ENCODE results near the gene FRK. TPM values are rescaled to one million over a fixed set of nuclear protein-coding genes. Genes with fewer than 3 reads are reported as not detected.

The FRK gene, protein sequence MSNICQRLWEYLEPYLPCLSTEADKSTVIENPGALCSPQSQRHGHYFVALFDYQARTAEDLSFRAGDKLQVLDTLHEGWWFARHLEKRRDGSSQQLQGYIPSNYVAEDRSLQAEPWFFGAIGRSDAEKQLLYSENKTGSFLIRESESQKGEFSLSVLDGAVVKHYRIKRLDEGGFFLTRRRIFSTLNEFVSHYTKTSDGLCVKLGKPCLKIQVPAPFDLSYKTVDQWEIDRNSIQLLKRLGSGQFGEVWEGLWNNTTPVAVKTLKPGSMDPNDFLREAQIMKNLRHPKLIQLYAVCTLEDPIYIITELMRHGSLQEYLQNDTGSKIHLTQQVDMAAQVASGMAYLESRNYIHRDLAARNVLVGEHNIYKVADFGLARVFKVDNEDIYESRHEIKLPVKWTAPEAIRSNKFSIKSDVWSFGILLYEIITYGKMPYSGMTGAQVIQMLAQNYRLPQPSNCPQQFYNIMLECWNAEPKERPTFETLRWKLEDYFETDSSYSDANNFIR
- not detected in 2 replicates for total RNA-seq (2014; rRNA removed; shearing (Covaris generic); ENCODE audit: low replicate concordance)

DNA sequence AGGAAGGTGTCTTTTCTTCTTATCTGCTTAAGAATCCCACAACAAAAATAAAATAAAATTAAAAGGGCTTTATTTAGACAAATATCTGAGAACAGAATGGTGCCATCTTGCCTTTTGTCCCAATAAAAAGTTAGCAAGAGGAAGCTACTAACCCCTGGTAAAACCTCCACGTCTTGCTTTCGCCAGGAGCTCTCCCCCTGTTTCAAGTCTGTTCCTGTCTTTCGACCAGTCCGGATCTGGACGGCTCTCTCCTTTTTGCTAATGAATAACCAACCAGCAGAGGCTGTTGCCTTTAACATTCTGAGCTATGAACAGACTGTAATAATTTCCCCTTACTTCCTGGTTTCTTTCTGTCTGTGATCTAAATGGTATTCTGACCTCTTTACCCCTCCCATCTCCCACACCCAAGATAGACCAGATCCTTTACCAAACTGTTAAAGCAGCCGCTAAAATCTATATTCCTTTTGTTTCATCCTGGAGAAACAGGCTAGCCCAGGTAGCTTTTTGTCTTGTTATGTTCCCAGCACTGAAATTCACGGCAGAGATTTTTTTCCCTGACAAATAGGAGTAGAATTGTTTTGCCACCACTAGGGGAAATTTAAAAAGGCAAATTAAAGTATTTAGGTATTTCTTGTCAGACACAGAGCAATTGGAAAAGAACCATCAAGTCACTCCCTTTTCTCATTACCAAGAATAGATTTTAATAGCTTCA, at the start of gene FRK:
TSS of gene FRK (minus strand) at position 320 of the 712 bp plus-strand sequence. CDS start 580 bp downstream, outside the sequence.
- H4K20me1 ChIP-seq (ENCODE audit: insufficient read depth, low read depth, low read length) = no peaks in the 10 kb centered on the region
- H3K4me2 ChIP-seq (ENCODE audit: low read depth, low read length, poor library complexity, severe bottlenecking) = no peak within 1 kb of the TSS
- H3K4me1 ChIP-seq (ENCODE audit: low read length) = no peaks in the 10 kb centered on the region
- no peaks in the 10 kb centered on the region for H3K9me2 ChIP-seq (replicated peaks; ENCODE audit: insufficient read depth, low read length)
- no peak for DNase-seq
- H3K27ac ChIP-seq (ENCODE audit: low read length) = no peak within 1 kb of the TSS
- H3K9ac ChIP-seq (ENCODE audit: low read length) = no peak within 1 kb of the TSS
- H2AFZ ChIP-seq (ENCODE audit: low read length) = no peak within 1 kb of the TSS
- H3K27me3 ChIP-seq (ENCODE audit: low read length) = no peaks in the 10 kb centered on the region
- H3K9me3 ChIP-seq (ENCODE audit: low read length) = no peaks in the 10 kb centered on the region
- no peak within 1 kb of the TSS for H3K4me3 ChIP-seq (ENCODE audit: low read length)
- no peaks in the 10 kb centered on the region for H3K36me3 ChIP-seq (ENCODE audit: insufficient read depth, low read length)
- H3K79me2 ChIP-seq (ENCODE audit: low read length) = no peaks in the 10 kb centered on the region

DNA sequence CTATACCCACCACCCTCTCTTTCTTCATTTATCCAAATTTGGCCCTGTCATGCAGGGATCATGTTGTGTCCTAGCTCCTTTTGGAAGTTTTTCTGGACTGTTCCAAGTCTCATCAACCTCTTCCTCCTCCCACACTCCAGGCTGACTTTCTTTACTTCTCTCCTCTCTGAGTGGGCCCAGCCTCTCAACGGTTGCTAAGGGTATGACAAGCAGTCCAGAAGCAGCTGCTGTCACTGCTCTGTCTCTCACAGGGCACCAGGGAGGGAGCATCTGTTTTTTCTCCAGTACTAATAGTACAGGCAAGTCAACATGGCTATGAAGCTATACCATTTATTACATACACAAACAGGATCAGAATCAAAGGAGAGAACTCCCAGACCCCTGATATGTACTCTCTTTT, 48.1 kb upstream of the FRK start:
- Histone ChIP-seq H3K4me1 (ENCODE audit: low read length) (no peaks in the 10 kb centered on the region), H3K9me2 (replicated peaks; ENCODE audit: insufficient read depth, low read length) (no peaks in the 10 kb centered on the region), H3K27me3 (ENCODE audit: low read length) (no peaks in the 10 kb centered on the region), H3K79me2 (ENCODE audit: low read length) (no peaks in the 10 kb centered on the region), H3K4me3 (ENCODE audit: low read length) (no peak overlapping the region), H3K27ac (ENCODE audit: low read length) (no peak overlapping the region), H3K4me2 (ENCODE audit: low read depth, low read length, poor library complexity, severe bottlenecking) (no peak overlapping the region), H4K20me1 (ENCODE audit: insufficient read depth, low read depth, low read length) (no peaks in the 10 kb centered on the region), H2AFZ (ENCODE audit: low read length) (no peak overlapping the region), H3K9me3 (ENCODE audit: low read length) (no peaks in the 10 kb centered on the region), H3K9ac (ENCODE audit: low read length) (no peak overlapping the region), H3K36me3 (ENCODE audit: insufficient read depth, low read length) (no peaks in the 10 kb centered on the region)
- no peak for DNase-seq

DNA sequence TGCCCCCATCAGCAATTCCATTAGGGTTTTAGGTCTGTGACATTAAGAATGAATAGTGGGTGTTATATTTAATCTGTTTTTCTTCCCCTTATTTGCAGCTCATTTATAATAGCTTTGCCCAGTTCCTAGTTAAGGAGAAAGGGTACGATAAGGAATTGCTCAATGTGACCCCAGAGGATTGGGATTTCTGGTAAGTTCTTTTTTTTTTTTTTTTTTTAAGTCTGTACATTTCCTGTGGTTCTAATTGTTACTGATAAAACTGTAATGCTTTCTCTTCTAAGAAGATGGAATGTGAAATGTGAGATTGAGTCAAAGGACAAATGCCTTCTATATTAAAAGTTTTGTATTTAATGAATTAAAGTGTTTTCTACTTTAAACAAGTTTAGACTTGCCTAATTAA, 45.5 kb upstream of the FRK start:
- H3K27me3 ChIP-seq (ENCODE audit: low read length) = no peaks in the 10 kb centered on the region
- H3K4me3 ChIP-seq (ENCODE audit: low read length) = no peak overlapping the region
- no peak overlapping the region for H3K9ac ChIP-seq (ENCODE audit: low read length)
- H3K9me3 ChIP-seq (ENCODE audit: low read length) = no peaks in the 10 kb centered on the region
- no peaks in the 10 kb centered on the region for H3K9me2 ChIP-seq (replicated peaks; ENCODE audit: insufficient read depth, low read length)
- H3K4me1 ChIP-seq (ENCODE audit: low read length) = peaks cover 10% of the 10 kb centered on the region
- no peak overlapping the region for H2AFZ ChIP-seq (ENCODE audit: low read length)
- no peak overlapping the region for H3K27ac ChIP-seq (ENCODE audit: low read length)
- no peaks in the 10 kb centered on the region for H4K20me1 ChIP-seq (ENCODE audit: insufficient read depth, low read depth, low read length)
- H3K79me2 ChIP-seq (ENCODE audit: low read length) = no peaks in the 10 kb centered on the region
- no peak overlapping the region for H3K4me2 ChIP-seq (ENCODE audit: low read depth, low read length, poor library complexity, severe bottlenecking)
- no peak for DNase-seq
- H3K36me3 ChIP-seq (ENCODE audit: insufficient read depth, low read length) = no peaks in the 10 kb centered on the region

DNA sequence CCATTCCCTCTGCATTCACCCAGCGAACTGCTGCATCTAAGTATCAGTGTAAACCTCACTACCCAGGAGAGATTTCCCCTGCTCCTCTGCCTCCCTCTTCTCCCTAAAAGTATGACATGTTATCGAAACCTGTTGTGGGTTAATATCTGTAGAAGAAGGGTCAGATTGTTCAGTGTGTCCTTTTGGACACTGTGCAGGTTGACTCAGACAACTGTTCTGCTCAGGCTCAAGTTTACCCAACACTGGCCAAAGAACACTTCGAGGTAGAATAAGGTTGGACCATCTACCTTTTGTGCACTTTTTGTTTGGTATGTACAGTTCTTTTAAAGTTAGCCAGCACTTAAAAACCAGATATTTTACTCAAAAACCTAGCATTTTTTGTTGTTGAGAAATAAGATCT, 44.6 kb upstream of the FRK start:
- Histone ChIP-seq H3K4me1 (ENCODE audit: low read length) (peaks cover 12% of the 10 kb centered on the region), H3K9me3 (ENCODE audit: low read length) (no peaks in the 10 kb centered on the region), H3K36me3 (ENCODE audit: insufficient read depth, low read length) (no peaks in the 10 kb centered on the region), H4K20me1 (ENCODE audit: insufficient read depth, low read depth, low read length) (no peaks in the 10 kb centered on the region), H3K9me2 (replicated peaks; ENCODE audit: insufficient read depth, low read length) (no peaks in the 10 kb centered on the region), H3K4me2 (ENCODE audit: low read depth, low read length, poor library complexity, severe bottlenecking) (no peak overlapping the region), H3K79me2 (ENCODE audit: low read length) (no peaks in the 10 kb centered on the region), H3K27ac (ENCODE audit: low read length) (no peak overlapping the region), H3K4me3 (ENCODE audit: low read length) (no peak overlapping the region), H3K27me3 (ENCODE audit: low read length) (no peaks in the 10 kb centered on the region), H2AFZ (ENCODE audit: low read length) (no peak overlapping the region), H3K9ac (ENCODE audit: low read length) (no peak overlapping the region)
- DNase-seq = no peak

DNA sequence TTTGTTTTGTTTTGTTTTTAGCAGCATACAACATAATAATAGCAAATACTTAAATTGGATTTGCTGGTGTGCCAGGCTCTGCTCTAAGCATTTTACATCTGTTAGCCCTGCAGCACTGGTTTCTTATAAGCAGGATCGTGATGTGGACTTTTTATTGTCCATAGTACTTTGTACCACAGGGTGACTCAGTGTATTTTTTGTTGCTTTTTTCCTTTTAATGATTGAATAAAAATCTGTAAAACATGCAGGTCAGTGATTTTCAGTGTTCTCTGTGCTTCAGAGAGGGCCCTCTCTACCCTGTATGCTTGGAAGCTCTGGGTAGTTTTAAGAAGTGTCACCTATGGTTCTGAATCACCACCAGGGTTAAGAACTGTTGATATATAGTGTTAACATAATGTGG, 43.9 kb upstream of the FRK start:
- no peak for DNase-seq
- Histone ChIP-seq H3K79me2 (ENCODE audit: low read length) (no peaks in the 10 kb centered on the region), H3K27ac (ENCODE audit: low read length) (no peak overlapping the region), H3K4me2 (ENCODE audit: low read depth, low read length, poor library complexity, severe bottlenecking) (no peak overlapping the region), H3K4me3 (ENCODE audit: low read length) (no peak overlapping the region), H3K4me1 (ENCODE audit: low read length) (peaks cover 19% of the 10 kb centered on the region), H2AFZ (ENCODE audit: low read length) (no peak overlapping the region), H3K27me3 (ENCODE audit: low read length) (no peaks in the 10 kb centered on the region; the same call in 1 of the 2 replicates), H3K9me3 (ENCODE audit: low read length) (no peaks in the 10 kb centered on the region), H4K20me1 (ENCODE audit: insufficient read depth, low read depth, low read length) (no peaks in the 10 kb centered on the region), H3K9me2 (replicated peaks; ENCODE audit: insufficient read depth, low read length) (no peaks in the 10 kb centered on the region), H3K9ac (ENCODE audit: low read length) (no peak overlapping the region), H3K36me3 (ENCODE audit: insufficient read depth, low read length) (no peaks in the 10 kb centered on the region)

DNA sequence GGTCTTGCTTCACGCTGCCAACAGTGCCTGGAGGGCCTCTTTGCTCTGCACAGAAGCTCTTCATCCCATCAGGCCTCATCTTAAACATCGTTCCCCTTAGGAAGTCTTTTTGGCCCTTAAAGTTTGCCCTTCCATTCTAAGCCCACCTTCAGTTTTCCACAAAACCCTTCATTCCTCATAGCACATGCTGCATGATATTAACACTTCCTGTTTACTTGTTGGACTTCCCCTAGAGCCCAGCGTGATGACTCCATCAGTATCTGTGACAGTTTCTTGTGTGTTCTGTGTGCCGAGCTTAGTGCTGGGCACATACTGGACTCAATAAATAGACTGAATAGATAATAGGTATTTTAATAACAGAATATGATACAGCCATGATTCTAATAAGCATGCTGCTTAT, 42.2 kb upstream of the FRK start:
- no peak overlapping the region for H3K4me2 ChIP-seq (ENCODE audit: low read depth, low read length, poor library complexity, severe bottlenecking)
- H3K9me3 ChIP-seq (ENCODE audit: low read length) = no peaks in the 10 kb centered on the region
- no peaks in the 10 kb centered on the region for H3K9me2 ChIP-seq (replicated peaks; ENCODE audit: insufficient read depth, low read length)
- H2AFZ ChIP-seq (ENCODE audit: low read length) = no peak overlapping the region
- H3K4me3 ChIP-seq (ENCODE audit: low read length) = no peak overlapping the region
- no peaks in the 10 kb centered on the region for H3K36me3 ChIP-seq (ENCODE audit: insufficient read depth, low read length)
- no peak overlapping the region for H3K9ac ChIP-seq (ENCODE audit: low read length)
- H4K20me1 ChIP-seq (ENCODE audit: insufficient read depth, low read depth, low read length) = no peaks in the 10 kb centered on the region
- no peaks in the 10 kb centered on the region for H3K79me2 ChIP-seq (ENCODE audit: low read length)
- no peak overlapping the region for H3K27ac ChIP-seq (ENCODE audit: low read length)
- DNase-seq = no peak
- peaks cover 21% of the 10 kb centered on the region for H3K4me1 ChIP-seq (ENCODE audit: low read length)
- no peaks in the 10 kb centered on the region; the same call in 1 of the 2 replicates for H3K27me3 ChIP-seq (ENCODE audit: low read length)

DNA sequence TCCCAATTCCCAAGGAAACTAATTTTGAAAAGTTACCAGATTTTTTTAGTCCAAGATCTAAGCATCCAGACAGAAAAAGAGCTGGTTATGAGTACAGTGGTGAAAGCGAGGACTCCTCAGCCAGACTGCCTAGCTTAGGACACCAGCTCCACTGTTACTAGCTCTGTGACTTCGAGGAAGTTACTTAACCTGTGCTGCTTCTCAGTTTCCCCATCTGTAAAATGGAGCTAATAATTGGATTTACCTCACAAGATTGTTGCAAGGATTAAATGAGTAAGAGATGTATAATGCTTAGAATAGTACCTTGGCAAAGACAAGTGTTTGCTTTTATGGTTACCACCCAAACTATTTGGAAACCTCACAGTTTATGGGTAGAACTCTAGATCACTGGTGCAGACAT, 41.1 kb upstream of the FRK start:
- DNase-seq = no peak
- no peak overlapping the region for H3K27ac ChIP-seq (ENCODE audit: low read length)
- H3K9me3 ChIP-seq (ENCODE audit: low read length) = no peaks in the 10 kb centered on the region
- no peaks in the 10 kb centered on the region for H3K36me3 ChIP-seq (ENCODE audit: insufficient read depth, low read length)
- peaks cover 21% of the 10 kb centered on the region for H3K4me1 ChIP-seq (ENCODE audit: low read length)
- peak overlapping the region; percentile 80 for H3K4me3 ChIP-seq (ENCODE audit: low read length)
- 0 out of 2 replicates have a peak overlapping the region, but pooled peaks have one; percentile 99 for H2AFZ ChIP-seq (ENCODE audit: low read length)
- H3K9me2 ChIP-seq (replicated peaks; ENCODE audit: insufficient read depth, low read length) = no peaks in the 10 kb centered on the region
- peak overlapping the region; percentile 82 for H3K9ac ChIP-seq (ENCODE audit: low read length)
- H3K27me3 ChIP-seq (ENCODE audit: low read length) = no peaks in the 10 kb centered on the region; the same call in 1 of the 2 replicates
- no peaks in the 10 kb centered on the region for H4K20me1 ChIP-seq (ENCODE audit: insufficient read depth, low read depth, low read length)
- H3K79me2 ChIP-seq (ENCODE audit: low read length) = no peaks in the 10 kb centered on the region
- H3K4me2 ChIP-seq (ENCODE audit: low read depth, low read length, poor library complexity, severe bottlenecking) = peak overlapping the region; percentile 92

DNA sequence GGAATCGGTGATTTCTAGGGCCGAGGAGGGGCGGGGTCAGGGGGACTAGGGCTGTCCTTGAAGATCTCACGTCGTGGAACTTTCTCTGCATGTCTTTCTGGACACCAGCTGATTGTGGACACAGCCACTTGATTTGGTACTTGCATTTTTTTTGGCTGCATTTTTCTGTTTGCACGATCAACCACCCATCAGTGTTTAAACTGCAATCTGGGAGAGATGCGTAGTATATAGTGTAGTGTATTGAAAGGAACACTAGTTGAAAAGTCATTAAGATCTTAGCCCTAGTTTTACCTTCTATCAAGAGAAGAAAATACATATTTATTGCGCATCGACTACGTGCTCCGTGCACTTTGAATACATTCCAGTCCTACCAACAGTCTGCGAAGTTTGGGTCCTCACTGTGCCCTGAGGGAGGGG, 40.6 kb upstream of the FRK start:
- H3K9me3 ChIP-seq (ENCODE audit: low read length) = no peaks in the 10 kb centered on the region; the same call in 1 of the 2 replicates
- H3K9me2 ChIP-seq (replicated peaks; ENCODE audit: insufficient read depth, low read length) = no peaks in the 10 kb centered on the region
- H3K4me3 ChIP-seq (ENCODE audit: low read length) = peak overlapping the region; percentile 80
- peak overlapping the region; percentile 99 for H2AFZ ChIP-seq (ENCODE audit: low read length)
- peak overlapping the region; percentile 82 for H3K9ac ChIP-seq (ENCODE audit: low read length)
- H3K79me2 ChIP-seq (ENCODE audit: low read length) = no peaks in the 10 kb centered on the region
- peaks cover 21% of the 10 kb centered on the region for H3K4me1 ChIP-seq (ENCODE audit: low read length)
- H3K36me3 ChIP-seq (ENCODE audit: insufficient read depth, low read length) = no peaks in the 10 kb centered on the region
- peak overlapping the region; percentile 92 for H3K4me2 ChIP-seq (ENCODE audit: low read depth, low read length, poor library complexity, severe bottlenecking)
- H4K20me1 ChIP-seq (ENCODE audit: insufficient read depth, low read depth, low read length) = no peaks in the 10 kb centered on the region
- DNase-seq = no peak
- no peak overlapping the region for H3K27ac ChIP-seq (ENCODE audit: low read length)
- H3K27me3 ChIP-seq (ENCODE audit: low read length) = no peaks in the 10 kb centered on the region; the same call in 1 of the 2 replicates
